ENCODE results near the gene MBD3L2.

MBD3L2 gene

DNA sequence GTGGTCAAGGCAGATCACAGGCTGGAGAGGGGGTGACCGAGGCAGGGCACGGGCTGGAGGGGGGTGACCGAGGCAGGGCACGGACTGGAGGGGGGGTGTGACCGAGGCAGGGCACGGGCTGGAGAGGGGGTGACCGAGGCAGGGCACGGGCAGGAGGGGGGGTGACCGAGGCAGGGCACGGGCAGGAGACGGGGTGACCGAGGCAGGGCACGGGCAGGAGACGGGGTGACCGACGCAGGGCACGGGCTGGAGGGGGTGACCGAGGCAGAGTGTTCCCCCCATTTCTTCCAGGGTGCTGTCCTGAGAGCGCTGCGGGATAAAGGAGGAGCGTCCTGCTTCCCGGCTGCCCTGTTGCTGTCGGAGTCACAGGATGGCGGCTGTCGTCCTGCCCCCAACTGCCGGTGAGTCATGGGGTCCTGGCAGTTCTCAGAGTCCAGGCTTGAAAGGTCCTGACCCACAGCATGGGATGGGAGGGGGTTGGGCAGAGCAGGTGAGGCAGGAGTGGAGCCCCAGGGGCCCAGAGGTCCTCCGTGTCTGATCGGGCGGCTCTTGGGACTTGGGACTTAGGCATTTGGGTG, 25.7 kb downstream of the MBD3L2 start:
- TF ChIP-seq GABPA (IDR thresholded peaks at IDR 0.05; ENCODE audit: low read depth) (no peak), REST (IDR thresholded peaks at IDR 0.05; ENCODE audit: insufficient replicate concordance, low read depth) (no peak)

DNA sequence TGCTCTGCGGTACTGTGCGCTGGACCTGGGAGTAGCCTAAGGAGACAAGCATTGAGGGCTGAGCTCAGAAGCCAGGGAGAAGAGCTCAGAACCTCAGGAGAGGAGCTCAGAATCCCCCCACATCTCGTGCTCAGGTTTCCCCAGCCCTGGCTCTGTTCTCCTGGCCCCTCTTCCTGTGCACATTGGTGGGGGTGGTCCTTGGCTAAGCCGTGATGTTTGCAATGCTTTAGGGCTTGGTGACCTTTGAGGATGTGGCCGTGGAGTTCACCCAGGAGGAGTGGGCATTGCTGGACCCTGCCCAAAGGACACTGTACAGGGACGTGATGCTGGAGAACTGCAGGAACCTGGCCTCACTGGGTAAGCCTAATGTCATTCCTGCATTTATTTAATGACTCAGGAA, 27.0 kb downstream of the MBD3L2 start:
- Histone ChIP-seq H3K27me3 (ENCODE audit: insufficient read depth, poor library complexity, severe bottlenecking) (no peaks in the 10 kb centered on the region), H3K4me3 (replicated peaks; ENCODE audit: insufficient read depth, low read length) (no peak overlapping the region), H3K27ac (replicated peaks) (no peak overlapping the region)
- DNase-seq (ENCODE audit: low read depth in 1 of 2, low spot score in 1 of 2), result no peak
- TF ChIP-seq POLR2AphosphoS5 (IDR thresholded peaks at IDR 0.05; ENCODE audit: low read depth), result no peak
- no peak for TF ChIP-seq CTCF (IDR thresholded peaks at IDR 0.05; ENCODE audit: insufficient read depth, low read length)
- TF ChIP-seq SPI1 (IDR thresholded peaks at IDR 0.05; ENCODE audit: borderline replicate concordance, low read depth), result no peak
- TF ChIP-seq GABPA (IDR thresholded peaks at IDR 0.05; ENCODE audit: low read depth), result no peak

More for the DNA sequence above, 25.7 kb downstream of the MBD3L2 start:
- Histone ChIP-seq H3K27me3 (ENCODE audit: insufficient read depth, poor library complexity, severe bottlenecking) (no peaks in the 10 kb centered on the region), H3K4me3 (replicated peaks; ENCODE audit: insufficient read depth, low read length) (no peak overlapping the region), H3K27ac (replicated peaks) (no peak overlapping the region)
- DNase-seq (ENCODE audit: low read depth in 1 of 2, low spot score in 1 of 2), result no peak

- Histone ChIP-seq H3K27ac (replicated peaks) (no peak overlapping the region), H3K27me3 (ENCODE audit: insufficient read depth, poor library complexity, severe bottlenecking) (no peaks in the 10 kb centered on the region), H3K4me3 (replicated peaks; ENCODE audit: insufficient read depth, low read length) (no peak overlapping the region)
- DNase-seq (ENCODE audit: low read depth in 1 of 2, low spot score in 1 of 2), result no peak
- TF ChIP-seq GABPA (IDR thresholded peaks at IDR 0.05; ENCODE audit: low read depth), result no peak
- no peak for TF ChIP-seq CTCF (IDR thresholded peaks at IDR 0.05; ENCODE audit: insufficient read depth, low read length)
- no peak for TF ChIP-seq SPI1 (IDR thresholded peaks at IDR 0.05; ENCODE audit: borderline replicate concordance, low read depth)
- no peak for TF ChIP-seq POLR2AphosphoS5 (IDR thresholded peaks at IDR 0.05; ENCODE audit: low read depth)
- TF ChIP-seq REST (IDR thresholded peaks at IDR 0.05; ENCODE audit: insufficient replicate concordance, low read depth), result no peak
These were observed 28.9 kb downstream of the MBD3L2 start for GRCh38 chr19:7078008-7078407.

GRCh38 chr19:7083076-7083956, 34.2 kb downstream of the MBD3L2 start:
- Histone ChIP-seq H3K27ac (replicated peaks) (no peak overlapping the region), H3K27me3 (ENCODE audit: insufficient read depth, poor library complexity, severe bottlenecking) (no peaks in the 10 kb centered on the region), H3K4me3 (replicated peaks; ENCODE audit: insufficient read depth, low read length) (no peak overlapping the region)
- TF ChIP-seq POLR2AphosphoS5 (IDR thresholded peaks at IDR 0.05; ENCODE audit: low read depth), result peak; percentile 67
- no peak for TF ChIP-seq REST (IDR thresholded peaks at IDR 0.05; ENCODE audit: insufficient replicate concordance, low read depth)
- DNase-seq (ENCODE audit: low read depth in 1 of 2, low spot score in 1 of 2), result peak in 1 of 2 experiments; percentile 7
